ENCODE measurements around the gene EDRF1. TPM values are rescaled to one million over a fixed set of nuclear protein-coding genes. Genes with fewer than 3 reads are reported as not detected.
A peak's percentile ranks its signal among the peaks of the same experiment; 100 is the strongest.

EDRF1 gene
- total and polyA plus RNA-seq, 2 of the 13 experiments (the other 11 are each of a cell fraction or from before 2014, with no cell fraction given) = 16.9 to 26.7 TPM

GRCh38 chr10:125792342-125793300 lies 73.1 kb downstream of the EDRF1 start (continued):
- TF ChIP-seq ZNF598 (CRISPR knock-in tag; IDR thresholded peaks at IDR 0.05; ENCODE audit: borderline replicate concordance) (no peak), TP53 (CRISPR knock-in tag; conservative IDR thresholded peaks at IDR 0.05) (no peak)
- TF ChIP-seq, protein P1, sequence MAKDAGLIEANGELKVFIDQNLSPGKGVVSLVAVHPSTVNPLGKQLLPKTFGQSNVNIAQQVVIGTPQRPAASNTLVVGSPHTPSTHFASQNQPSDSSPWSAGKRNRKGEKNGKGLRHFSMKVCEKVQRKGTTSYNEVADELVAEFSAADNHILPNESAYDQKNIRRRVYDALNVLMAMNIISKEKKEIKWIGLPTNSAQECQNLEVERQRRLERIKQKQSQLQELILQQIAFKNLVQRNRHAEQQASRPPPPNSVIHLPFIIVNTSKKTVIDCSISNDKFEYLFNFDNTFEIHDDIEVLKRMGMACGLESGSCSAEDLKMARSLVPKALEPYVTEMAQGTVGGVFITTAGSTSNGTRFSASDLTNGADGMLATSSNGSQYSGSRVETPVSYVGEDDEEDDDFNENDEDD (CRISPR knock-in tag; IDR thresholded peaks at IDR 0.05; ENCODE audit: borderline replicate concordance) = peak; percentile 27; the same call in 1 of the 2 replicates

GRCh38 chr10:125795128-125795527 lies 75.6 kb downstream of the EDRF1 start:
- Histone ChIP-seq H3K4me2 (ENCODE audit: low read depth, low read length) (no peak overlapping the region), H3K79me2 (ENCODE audit: insufficient read depth, low read length) (no peaks in the 10 kb centered on the region), H3K4me1 (ENCODE audit: insufficient read depth, low read length) (peaks cover 64% of the 10 kb centered on the region), H3K36me3 (replicated peaks in 1 of 2; ENCODE audit: control insufficient read depth in 1 of 2, insufficient read depth in 2 of 2, low read length in 2 of 2) (peaks cover 4 to 10% of the 10 kb centered on the region in 2 experiments; a peak in 1 of 5 replicates), H3K9me3 (ENCODE audit: low read length) (no peaks in the 10 kb centered on the region), H3K27me3 (ENCODE audit: control insufficient read depth in 1 of 2, insufficient read depth in 2 of 2, low read length in 2 of 2) (no peaks in the 10 kb centered on the region), H2AFZ (ENCODE audit: low read length) (no peak overlapping the region), H3K9ac (ENCODE audit: insufficient read depth, low read depth, low read length) (no peak overlapping the region), H3K27ac (ENCODE audit: extremely low read length, insufficient read depth, low read length) (no peak overlapping the region), H3K4me3 (replicated peaks in 1 of 3; ENCODE audit: insufficient read depth in 1 of 3, low read depth in 2 of 3, low read length in 3 of 3) (no peak overlapping the region), H4K20me1 (ENCODE audit: insufficient read depth, low read length) (peaks cover 4% of the 10 kb centered on the region; the same call in 1 of the 2 replicates)
- intact Hi-C loops (cut with micrococcal nuclease; ENCODE audit: unreplicated experiment) = no loop called here
- DNase-seq (ENCODE audit: low spot score) (no peak), ATAC-seq (no peak), FAIRE-seq (no peak)
- BruUV-seq (replicated peaks) = no TSS peak
- ChIA-PET POLR2A (no interaction called here), CTCF (ENCODE audit: low intra/inter-chr PET ratio, low total read pairs) (no interaction called here)
- TF ChIP-seq, protein P1 (CRISPR knock-in tag; IDR thresholded peaks at IDR 0.05; ENCODE audit: borderline replicate concordance) = no peak
- TF ChIP-seq, protein P2, sequence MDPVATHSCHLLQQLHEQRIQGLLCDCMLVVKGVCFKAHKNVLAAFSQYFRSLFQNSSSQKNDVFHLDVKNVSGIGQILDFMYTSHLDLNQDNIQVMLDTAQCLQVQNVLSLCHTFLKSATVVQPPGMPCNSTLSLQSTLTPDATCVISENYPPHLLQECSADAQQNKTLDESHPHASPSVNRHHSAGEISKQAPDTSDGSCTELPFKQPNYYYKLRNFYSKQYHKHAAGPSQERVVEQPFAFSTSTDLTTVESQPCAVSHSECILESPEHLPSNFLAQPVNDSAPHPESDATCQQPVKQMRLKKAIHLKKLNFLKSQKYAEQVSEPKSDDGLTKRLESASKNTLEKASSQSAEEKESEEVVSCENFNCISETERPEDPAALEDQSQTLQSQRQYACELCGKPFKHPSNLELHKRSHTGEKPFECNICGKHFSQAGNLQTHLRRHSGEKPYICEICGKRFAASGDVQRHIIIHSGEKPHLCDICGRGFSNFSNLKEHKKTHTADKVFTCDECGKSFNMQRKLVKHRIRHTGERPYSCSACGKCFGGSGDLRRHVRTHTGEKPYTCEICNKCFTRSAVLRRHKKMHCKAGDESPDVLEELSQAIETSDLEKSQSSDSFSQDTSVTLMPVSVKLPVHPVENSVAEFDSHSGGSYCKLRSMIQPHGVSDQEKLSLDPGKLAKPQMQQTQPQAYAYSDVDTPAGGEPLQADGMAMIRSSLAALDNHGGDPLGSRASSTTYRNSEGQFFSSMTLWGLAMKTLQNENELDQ (CRISPR knock-in tag; IDR thresholded peaks at IDR 0.05; ENCODE audit: borderline replicate concordance) = no peak
- TF ChIP-seq ZNF224 (CRISPR knock-in tag; IDR thresholded peaks at IDR 0.05) (no peak), ELK4 (CRISPR knock-in tag; IDR thresholded peaks at IDR 0.05; ENCODE audit: borderline replicate concordance) (no peak)
- in situ Hi-C loops (cut with HindIII; ENCODE audit: extremely low pct_ligation_motif_present, low pct_unique_long_range_greater_than_20kb) = no loop called here
- no CpG with 5 or more reads among the region's 2 CpGs for WGBS (ENCODE audit: low lambda C conversion rate)

Measured in HepG2 (cell line).